ENCODE data around the gene PLPP7. TPM values are rescaled to one million over a fixed set of nuclear protein-coding genes. Genes with fewer than 3 reads are reported as not detected.
"Not testable (repeated sequence)": the region's sequence is repeated elsewhere in the genome, so short reads cannot be mapped to it uniquely, and the experiment has no call there.

Gene PLPP7
- total RNA-seq, 2 experiments from 2014 or later = 0.14 to 0.30 TPM

DNA sequence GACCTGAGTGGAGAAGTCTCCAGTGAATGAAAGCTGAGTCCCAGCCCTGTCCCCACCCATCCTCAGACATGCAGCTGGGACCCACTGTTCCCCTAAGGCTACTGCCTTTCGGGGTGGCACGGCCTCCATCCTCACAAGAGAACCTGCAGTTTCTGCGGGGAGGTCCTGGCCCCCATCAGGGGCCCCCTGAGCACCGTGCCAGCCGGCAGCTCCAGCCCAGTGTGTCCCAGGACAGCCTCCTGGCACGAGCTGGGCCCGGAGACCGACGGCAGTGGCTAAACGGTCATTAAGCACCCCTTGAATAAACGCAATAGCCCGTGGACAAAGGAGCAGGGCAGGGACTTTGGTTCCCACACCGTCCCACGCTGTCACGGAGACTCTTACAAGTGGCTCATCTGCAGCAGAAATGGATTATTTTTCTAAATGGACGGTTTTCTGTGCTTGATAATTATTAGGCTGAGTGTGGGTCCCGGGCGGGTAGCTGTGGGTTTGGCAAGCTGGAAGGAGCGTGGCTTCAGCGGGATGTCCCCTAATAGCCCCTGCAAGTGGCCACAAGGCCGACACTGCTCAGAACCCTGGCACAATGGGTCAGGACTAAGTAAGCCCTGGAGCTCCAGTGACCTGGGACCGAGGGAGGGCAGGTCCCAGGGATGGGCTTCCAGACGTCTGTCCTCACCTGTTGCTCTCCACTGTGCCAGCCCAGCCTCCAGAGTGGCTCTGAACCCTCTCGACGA lies 30.7 kb upstream of the PLPP7 start:
- POLR2A ChIA-PET = no interaction called here
- CTCF ChIA-PET = interaction anchor here (0.5 to 1.7 kb wide), 2 partner anchors 9 to 1081 kb away, joined by 3 to 5 read pairs; no protein-coding TSS in a partner anchor
- Mint-ChIP-seq H3K9me3 (ENCODE audit: low read depth) (no peaks in the 10 kb centered on the region), H3K4me3 (no peak overlapping the region), H3K27ac (peak overlapping the region; percentile 13), H3K27me3 (no peaks in the 10 kb centered on the region), H3K4me1 (peaks cover 61% of the 10 kb centered on the region), H3K36me3 (ENCODE audit: low read depth) (peaks cover 36% of the 10 kb centered on the region)
- DNase-seq = no peak
- no peak for ATAC-seq
- intact Hi-C loops (cut with DNase I, micrococcal nuclease) = loop anchor here in 1 of 2 experiments (5.0 kb wide), 1 partner anchor 1093 kb away; the partner anchor contains the start of gene SETX

- no peak for ATAC-seq
- no peak for DNase-seq
- no peak overlapping the region for H3K27ac Mint-ChIP-seq
- POLR2A ChIA-PET = no interaction called here
- CTCF ChIA-PET = no interaction called here
- H3K27me3 Mint-ChIP-seq = no peaks in the 10 kb centered on the region
- peaks cover 61% of the 10 kb centered on the region for H3K4me1 Mint-ChIP-seq
- peaks cover 42% of the 10 kb centered on the region for H3K36me3 Mint-ChIP-seq (ENCODE audit: low read depth)
- intact Hi-C loops (cut with DNase I, micrococcal nuclease) = loop anchor here in 1 of 2 experiments (5.0 kb wide), 1 partner anchor 1093 kb away; the partner anchor contains the start of gene SETX
- H3K9me3 Mint-ChIP-seq (ENCODE audit: low read depth) = no peaks in the 10 kb centered on the region
- H3K4me3 Mint-ChIP-seq = no peak overlapping the region
These were observed 30.1 kb upstream of the PLPP7 start for GRCh38 chr9:131259432-131259898.

DNA sequence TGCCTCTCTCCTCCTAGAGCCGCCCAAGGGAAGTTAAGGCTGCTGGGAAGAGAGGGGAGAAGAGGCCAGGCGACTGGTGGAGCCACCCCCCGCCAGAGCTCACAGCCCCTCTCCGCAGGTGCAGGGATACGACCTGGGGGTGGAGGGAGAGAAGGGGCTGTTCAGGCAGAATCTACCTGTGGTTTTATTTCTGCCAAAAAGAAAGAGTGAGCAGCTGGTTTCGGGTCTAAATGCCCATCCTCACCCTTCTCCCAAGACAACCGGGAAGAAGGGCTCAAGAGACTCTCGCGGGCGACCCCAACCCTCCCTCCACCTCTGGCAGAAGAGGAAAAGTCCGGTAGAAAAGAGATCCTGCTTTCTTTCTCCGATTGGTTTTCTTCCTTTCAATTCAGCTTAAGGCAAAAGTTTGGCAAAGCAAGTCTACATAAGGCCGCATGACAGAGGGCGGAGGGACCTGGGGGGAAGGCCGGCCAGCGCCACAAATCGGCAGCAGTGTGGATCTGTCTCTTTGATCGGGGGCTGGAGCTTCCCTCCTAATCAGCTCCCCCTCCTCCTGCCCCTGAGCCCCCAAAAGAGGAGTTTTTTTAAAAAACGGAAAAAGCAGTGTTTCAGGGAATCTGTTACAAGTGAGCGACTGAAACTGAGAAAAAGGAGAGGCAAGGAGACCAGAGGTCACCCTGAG lies 29.5 kb upstream of the PLPP7 start:
- intact Hi-C loops (cut with DNase I, micrococcal nuclease) = loop anchor here in 1 of 2 experiments (5.0 to 10.0 kb wide), 2 partner anchors 1092 to 1875 kb away; partner anchors contain the start of gene SETX
- POLR2A ChIA-PET = no interaction called here
- CTCF ChIA-PET = interaction anchor here (0.7 kb wide), 1 partner anchor 17 kb away, joined by 3 read pairs; the partner anchor contains the start of gene FAM78A
- Mint-ChIP-seq H3K4me1 (peaks cover 61% of the 10 kb centered on the region), H3K36me3 (ENCODE audit: low read depth) (peaks cover 46% of the 10 kb centered on the region), H3K27ac (no peak overlapping the region), H3K4me3 (no peak overlapping the region), H3K9me3 (ENCODE audit: low read depth) (no peaks in the 10 kb centered on the region), H3K27me3 (no peaks in the 10 kb centered on the region)
- DNase-seq (no peak), ATAC-seq (no peak)

- H3K27me3 Mint-ChIP-seq = no peaks in the 10 kb centered on the region
- no peak for ATAC-seq
- peaks cover 63% of the 10 kb centered on the region for H3K4me1 Mint-ChIP-seq
- intact Hi-C loops (cut with DNase I, micrococcal nuclease) = loop anchor here in 1 of 2 experiments (10.0 kb wide), 1 partner anchor 1874 kb away; no protein-coding TSS in a partner anchor
- no peaks in the 10 kb centered on the region for H3K9me3 Mint-ChIP-seq (ENCODE audit: low read depth)
- no peak overlapping the region for H3K27ac Mint-ChIP-seq
- CTCF ChIA-PET = no interaction called here
- no peak for DNase-seq
- H3K4me3 Mint-ChIP-seq = no peak overlapping the region
- POLR2A ChIA-PET = no interaction called here
- H3K36me3 Mint-ChIP-seq (ENCODE audit: low read depth) = peaks cover 46% of the 10 kb centered on the region
These were observed 28.6 kb upstream of the PLPP7 start for GRCh38 chr9:131260751-131261452.

DNA sequence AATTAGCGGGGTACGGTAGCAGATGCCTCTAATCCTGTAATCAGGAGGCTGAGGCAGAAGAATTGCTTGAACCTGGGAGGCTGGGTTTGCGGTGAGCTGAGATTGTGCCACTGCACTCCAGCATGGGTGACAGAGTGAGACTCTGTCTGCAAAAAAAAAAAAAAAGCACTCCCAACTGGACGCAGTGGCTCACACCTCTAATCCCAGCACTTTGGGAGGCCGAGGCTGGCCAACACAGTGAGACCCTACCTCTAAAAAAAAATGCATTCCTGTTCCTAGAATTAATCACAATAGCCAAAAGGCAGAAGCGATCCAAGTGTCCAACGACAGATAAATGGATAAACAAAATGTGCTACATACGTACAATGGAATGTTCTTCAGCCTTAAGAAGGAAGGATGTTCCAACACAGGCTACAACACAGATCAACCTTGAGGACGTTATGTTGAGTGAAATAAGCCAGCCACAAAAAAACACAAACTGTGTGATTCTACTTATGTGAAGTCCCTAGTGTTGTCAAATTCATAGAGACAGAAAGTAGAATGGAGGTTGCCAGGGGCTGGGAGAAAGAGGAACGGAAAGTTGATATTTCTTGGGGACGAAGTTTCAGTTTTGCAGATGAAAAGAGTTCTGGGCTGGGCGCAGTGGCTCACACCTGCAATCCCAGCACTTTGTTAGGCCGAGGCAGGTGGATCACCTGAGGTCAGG lies 27.0 kb upstream of the PLPP7 start:
- Mint-ChIP-seq H3K27ac (peak overlapping the region; percentile 81), H3K4me3 (peak overlapping the region; percentile 15), H3K9me3 (ENCODE audit: low read depth) (no peaks in the 10 kb centered on the region), H3K4me1 (peaks cover 68% of the 10 kb centered on the region), H3K27me3 (no peaks in the 10 kb centered on the region), H3K36me3 (ENCODE audit: low read depth) (peaks cover 48% of the 10 kb centered on the region)
- ChIA-PET CTCF (interaction anchor here (0.7 to 0.9 kb wide), 2 partner anchors 12 to 241 kb away, joined by 4 read pairs; no protein-coding TSS in a partner anchor), POLR2A (interaction anchor here (0.6 kb wide), 1 partner anchor 103 kb away, joined by 7 read pairs; no protein-coding TSS in a partner anchor)
- DNase-seq (peak; percentile 9), ATAC-seq (no peak)
- intact Hi-C loops (cut with DNase I, micrococcal nuclease) = loop anchor here in 1 of 2 experiments (10.0 kb wide), 1 partner anchor 1872 kb away; no protein-coding TSS in a partner anchor

DNA sequence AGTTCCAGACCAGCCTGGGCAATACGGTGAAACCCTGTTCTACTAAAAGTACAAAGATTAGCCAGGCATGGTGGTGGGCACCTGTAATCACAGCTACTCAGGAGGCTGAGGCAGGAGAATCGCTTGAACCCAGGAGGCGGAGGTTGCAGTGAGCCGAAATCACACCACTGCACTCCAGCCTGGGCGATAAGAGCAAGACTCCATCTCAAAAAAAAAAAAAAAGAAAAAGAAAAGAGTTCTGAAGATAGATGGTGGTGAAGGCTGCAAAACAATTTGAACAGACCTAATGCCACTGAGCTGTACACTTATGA lies 26.5 kb upstream of the PLPP7 start:
- POLR2A ChIA-PET = interaction anchor here (0.5 kb wide), 1 partner anchor 9 kb away, joined by 3 read pairs; no protein-coding TSS in a partner anchor
- ATAC-seq; H3K9me3 Mint-ChIP-seq (ENCODE audit: low read depth); H3K27me3 Mint-ChIP-seq; DNase-seq: not testable (repeated sequence)
- intact Hi-C loops (cut with DNase I, micrococcal nuclease) = loop anchor here in 1 of 2 experiments (10.0 kb wide), 1 partner anchor 1872 kb away; no protein-coding TSS in a partner anchor
- CTCF ChIA-PET = interaction anchor here (0.9 kb wide), 1 partner anchor 11 kb away, joined by 4 read pairs; no protein-coding TSS in a partner anchor
- Mint-ChIP-seq H3K4me3 (peak overlapping the region; percentile 15), H3K36me3 (ENCODE audit: low read depth) (peaks cover 47% of the 10 kb centered on the region), H3K4me1 (peaks cover 66% of the 10 kb centered on the region), H3K27ac (peak overlapping the region; percentile 81)

- ChIA-PET CTCF (interaction anchor here (0.7 to 1.7 kb wide), 8 partner anchors 8 to 86 kb away, joined by 3 to 6 read pairs (median 4); no protein-coding TSS in a partner anchor), POLR2A (interaction anchor here (0.5 to 0.9 kb wide), 2 partner anchors 8 to 11 kb away, joined by 3 read pairs; no protein-coding TSS in a partner anchor)
- H3K27me3 Mint-ChIP-seq = no peaks in the 10 kb centered on the region
- peak overlapping the region; percentile 95 for H3K27ac Mint-ChIP-seq
- H3K9me3 Mint-ChIP-seq (ENCODE audit: low read depth) = no peaks in the 10 kb centered on the region
- peaks cover 48% of the 10 kb centered on the region for H3K36me3 Mint-ChIP-seq (ENCODE audit: low read depth)
- peak overlapping the region; percentile 72 for H3K4me3 Mint-ChIP-seq
- DNase-seq (peak; percentile 6), ATAC-seq (no peak)
- intact Hi-C loops (cut with DNase I, micrococcal nuclease) = loop anchor here in 1 of 2 experiments (10.0 kb wide), 1 partner anchor 1871 kb away; no protein-coding TSS in a partner anchor
- peaks cover 68% of the 10 kb centered on the region for H3K4me1 Mint-ChIP-seq
These were observed 25.8 kb upstream of the PLPP7 start for GRCh38 chr9:131263701-131264100.

DNA sequence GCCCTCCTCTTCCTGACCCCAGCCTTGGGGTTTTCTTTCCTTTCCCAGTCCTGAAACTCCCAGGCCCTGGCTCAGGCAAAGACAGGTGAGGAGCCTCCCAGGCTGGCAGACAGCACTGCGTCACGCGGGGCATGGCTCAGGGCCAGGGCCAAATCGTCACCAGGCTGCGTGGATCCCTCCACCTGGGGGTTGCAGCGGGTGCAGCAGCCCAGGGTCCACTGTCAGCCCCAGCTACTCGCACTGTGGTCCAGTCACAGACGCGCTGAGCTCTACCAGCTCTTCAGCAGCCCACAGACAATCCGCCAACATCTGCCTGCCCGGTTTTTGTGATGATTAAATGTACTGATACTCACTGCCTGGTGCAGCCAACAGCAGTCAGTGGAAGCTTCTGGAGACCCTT lies 25.3 kb upstream of the PLPP7 start:
- peaks cover 48% of the 10 kb centered on the region for H3K36me3 Mint-ChIP-seq (ENCODE audit: low read depth)
- DNase-seq (peak; percentile 63), ATAC-seq (peak; percentile 4)
- intact Hi-C loops (cut with DNase I, micrococcal nuclease) = loop anchor here in 1 of 2 experiments (10.0 kb wide), 1 partner anchor 1871 kb away; no protein-coding TSS in a partner anchor
- H3K4me3 Mint-ChIP-seq = peak overlapping the region; percentile 72
- H3K27me3 Mint-ChIP-seq = no peaks in the 10 kb centered on the region
- H3K4me1 Mint-ChIP-seq = peaks cover 70% of the 10 kb centered on the region
- POLR2A ChIA-PET = interaction anchor here (0.9 kb wide), 1 partner anchor 12 kb away, joined by 3 read pairs; no protein-coding TSS in a partner anchor
- H3K27ac Mint-ChIP-seq = peak overlapping the region; percentile 95
- CTCF ChIA-PET = interaction anchor here (0.7 to 1.7 kb wide), 7 partner anchors 8 to 85 kb away, joined by 3 to 6 read pairs (median 4); no protein-coding TSS in a partner anchor
- no peaks in the 10 kb centered on the region for H3K9me3 Mint-ChIP-seq (ENCODE audit: low read depth)

DNA sequence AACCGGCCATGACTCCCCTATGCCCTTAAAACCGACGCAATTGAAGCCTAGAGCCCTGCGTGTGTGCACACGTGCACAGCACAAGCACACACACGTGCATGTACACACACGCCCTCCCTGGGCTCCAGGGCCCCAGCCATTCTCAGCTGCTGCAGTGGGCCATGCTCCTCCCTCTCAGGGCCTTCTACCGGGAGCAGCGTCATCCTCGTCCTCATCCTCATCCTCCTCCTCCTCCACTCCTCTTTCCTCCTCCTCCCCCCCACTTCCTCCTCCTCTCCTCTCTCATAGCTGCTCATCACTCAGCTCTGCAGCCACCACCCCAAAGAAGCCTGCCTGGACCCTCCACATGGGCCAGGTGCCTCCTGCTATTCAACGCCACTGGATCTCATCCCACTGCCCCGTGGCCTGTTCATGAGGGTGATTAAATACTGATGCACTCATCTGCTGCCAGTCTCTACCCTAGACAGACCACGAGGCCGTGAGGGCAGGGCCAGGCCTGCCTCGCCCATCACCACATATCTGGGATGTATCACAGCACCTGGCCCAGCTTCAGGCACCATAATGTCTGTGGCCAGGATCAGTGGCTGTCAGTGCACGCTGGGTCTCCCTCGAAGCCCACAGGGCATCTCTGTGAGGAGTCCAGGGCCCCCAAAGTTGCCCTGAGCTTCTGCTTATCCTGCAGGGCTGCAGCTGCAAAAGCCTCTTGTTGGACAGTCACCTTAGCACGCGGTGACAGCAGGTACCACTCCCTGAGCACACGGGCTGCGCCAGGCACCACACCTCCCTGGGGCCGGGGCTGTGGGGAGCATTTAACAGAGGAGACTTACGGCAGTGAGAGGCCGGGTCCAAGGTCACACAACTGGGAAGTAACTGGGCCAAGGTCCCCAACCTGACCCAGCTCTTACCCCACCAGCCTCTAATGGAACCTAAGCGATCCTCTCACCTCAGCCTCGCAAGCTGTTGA lies 23.0 kb upstream of the PLPP7 start:
- H3K9me3 Mint-ChIP-seq (ENCODE audit: low read depth) = no peaks in the 10 kb centered on the region
- ChIA-PET CTCF (interaction anchor here (0.6 to 3.0 kb wide), 4 partner anchors 10 to 145 kb away, joined by 4 to 14 read pairs (median 4); no protein-coding TSS in a partner anchor), POLR2A (interaction anchor here (0.7 to 2.0 kb wide), 2 partner anchors 9 to 107 kb away, joined by 3 to 8 read pairs; no protein-coding TSS in a partner anchor)
- ATAC-seq (peak; percentile 27), DNase-seq (peak; percentile 81)
- peak overlapping the region; percentile 95 for H3K27ac Mint-ChIP-seq
- no peaks in the 10 kb centered on the region for H3K27me3 Mint-ChIP-seq
- H3K36me3 Mint-ChIP-seq (ENCODE audit: low read depth) = peaks cover 41% of the 10 kb centered on the region
- H3K4me3 Mint-ChIP-seq = peak overlapping the region; percentile 72
- intact Hi-C loops (cut with DNase I, micrococcal nuclease) = loop anchor here in 1 of 2 experiments (1.0 to 10.0 kb wide), 2 partner anchors 10 to 1868 kb away; no protein-coding TSS in a partner anchor
- H3K4me1 Mint-ChIP-seq = peaks cover 79% of the 10 kb centered on the region

Measured in activated CD4-positive, alpha-beta T cell treated with anti-CD3 and anti-CD28 coated beads for 36 hours (primary cell).